Thoracic aorta (tissue), 2 donors: Measurements from ENCODE around the gene FHIT. TPM values are rescaled to one million over a fixed set of nuclear protein-coding genes. Genes with fewer than 3 reads are reported as not detected.

Experiments
- ATAC-seq: fragments of 150-250 bp; one replicate; pipeline ENCODE4 v1.8.0; 2017; ENCODE audit warnings: low read depth; ENCODE audit not compliant: insufficient number of reproducible peaks, low FRiP score
- DNase-seq: peaks from one replicate; pipeline ENCODE4 v3.0.0-alpha.2; 2020; ENCODE audit warnings: low spot score
- H3K27ac ChIP-seq, 2 donors: fragments of 200-600 bp; sonication (generic); 1 replicate in 1 of 2; 2 replicates in 1 of 2; pipeline ENCODE4 v1.5.1; 2016; ENCODE audit warnings: mild to moderate bottlenecking in 2 of 2, moderate library complexity in 2 of 2
- H3K27me3 ChIP-seq: fragments of 200-600 bp; sonication (generic); replicated peaks from 2 replicates; pipeline ENCODE4 v1.6.0; 2016; ENCODE audit warnings: mild to moderate bottlenecking; ENCODE audit not compliant: insufficient read depth
- H3K36me3 ChIP-seq: fragments of 200-600 bp; sonication (generic); one replicate; pipeline ENCODE4 v1.5.1; 2016
- H3K4me1 ChIP-seq, 2 donors: fragments of 200-600 bp; sonication (generic); 1 replicate in 1 of 2; 2 replicates in 1 of 2; pipeline versions ENCODE4 v1.5.1 to v1.6.0; 2016; ENCODE audit warnings: low read depth in 2 of 2, mild to moderate bottlenecking in 1 of 2; ENCODE audit not compliant: control insufficient read depth in 1 of 2
- H3K4me3 ChIP-seq: fragments of 200-600 bp; sonication (generic); 2 replicates; pipeline ENCODE4 v1.5.1; 2016; ENCODE audit warnings: mild to moderate bottlenecking
- H3K9me3 ChIP-seq: fragments of 200-600 bp; sonication (generic); 2 replicates; pipeline ENCODE4 v1.5.1; 2016
- total RNA-seq, 2 donors: library from RNA; depleted of rRNA; stranded (reverse); fragments of >200 nt; gene quantifications; one replicate each; pipeline versions ENCODE4 v1.1.0 to v1.2.3, GENCODE V29; 2016
- TF ChIP-seq, protein P1 (sequence below): fragments of 200-600 bp; sonication (generic); IDR thresholded peaks from one replicate; pipeline ENCODE4 v1.5.1; 2019; ENCODE audit warnings: antibody characterized with exemption

The FHIT gene
- total RNA-seq, 2 donors from 2014 or later: 2.0 to 2.3 TPM

DNA sequence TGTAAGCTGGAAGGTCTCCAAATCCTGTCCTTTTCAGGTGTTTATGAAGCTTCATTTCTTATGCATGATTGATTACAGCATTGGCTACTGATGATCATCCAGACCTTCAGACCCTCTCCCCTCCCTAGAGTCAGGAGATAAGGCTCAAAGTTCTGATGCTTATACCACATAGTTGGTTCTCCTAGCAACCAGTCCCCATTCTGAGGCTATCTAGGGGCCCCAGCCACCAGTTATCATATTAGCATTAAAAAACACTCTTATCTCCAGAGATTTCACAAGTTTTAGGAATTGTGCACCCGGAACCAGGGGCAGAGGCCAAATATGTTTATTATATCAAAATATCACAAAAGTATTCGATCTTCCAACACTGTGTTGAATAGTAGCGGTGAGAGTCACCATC is 953.1 kb downstream of the FHIT start:
- H3K36me3 ChIP-seq: no peaks in the 10 kb centered on the region
- no peaks in the 10 kb centered on the region for H3K27me3 ChIP-seq
- H3K4me1 ChIP-seq: peaks cover 0 to 5% of the 10 kb centered on the region in 2 donors
- no peak overlapping the region for H3K4me3 ChIP-seq
- no peak overlapping the region for H3K27ac ChIP-seq
- no peak for DNase-seq
- TF ChIP-seq, protein P1, sequence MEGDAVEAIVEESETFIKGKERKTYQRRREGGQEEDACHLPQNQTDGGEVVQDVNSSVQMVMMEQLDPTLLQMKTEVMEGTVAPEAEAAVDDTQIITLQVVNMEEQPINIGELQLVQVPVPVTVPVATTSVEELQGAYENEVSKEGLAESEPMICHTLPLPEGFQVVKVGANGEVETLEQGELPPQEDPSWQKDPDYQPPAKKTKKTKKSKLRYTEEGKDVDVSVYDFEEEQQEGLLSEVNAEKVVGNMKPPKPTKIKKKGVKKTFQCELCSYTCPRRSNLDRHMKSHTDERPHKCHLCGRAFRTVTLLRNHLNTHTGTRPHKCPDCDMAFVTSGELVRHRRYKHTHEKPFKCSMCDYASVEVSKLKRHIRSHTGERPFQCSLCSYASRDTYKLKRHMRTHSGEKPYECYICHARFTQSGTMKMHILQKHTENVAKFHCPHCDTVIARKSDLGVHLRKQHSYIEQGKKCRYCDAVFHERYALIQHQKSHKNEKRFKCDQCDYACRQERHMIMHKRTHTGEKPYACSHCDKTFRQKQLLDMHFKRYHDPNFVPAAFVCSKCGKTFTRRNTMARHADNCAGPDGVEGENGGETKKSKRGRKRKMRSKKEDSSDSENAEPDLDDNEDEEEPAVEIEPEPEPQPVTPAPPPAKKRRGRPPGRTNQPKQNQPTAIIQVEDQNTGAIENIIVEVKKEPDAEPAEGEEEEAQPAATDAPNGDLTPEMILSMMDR: no peak
- H3K9me3 ChIP-seq: no peaks in the 10 kb centered on the region
- ATAC-seq: no peak

DNA sequence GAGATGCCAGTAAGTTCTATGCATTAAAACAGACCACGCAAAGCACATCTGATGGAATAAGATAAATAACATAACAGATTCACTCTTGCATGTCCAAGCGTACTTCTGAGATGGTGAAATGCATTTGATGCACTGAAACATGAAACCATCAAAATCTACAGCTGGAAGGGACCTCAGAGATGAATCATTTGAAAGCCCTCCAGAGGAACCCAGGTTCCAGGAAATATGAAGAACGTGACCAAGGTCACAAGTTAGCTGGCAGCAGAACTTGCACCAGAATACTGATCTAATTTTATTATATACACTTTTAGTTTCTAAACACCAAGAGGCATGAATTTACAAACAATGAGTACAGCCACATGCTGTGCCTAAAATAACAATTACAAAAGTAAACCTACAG is 957.1 kb downstream of the FHIT start:
- no peak overlapping the region for H3K4me3 ChIP-seq

DNA sequence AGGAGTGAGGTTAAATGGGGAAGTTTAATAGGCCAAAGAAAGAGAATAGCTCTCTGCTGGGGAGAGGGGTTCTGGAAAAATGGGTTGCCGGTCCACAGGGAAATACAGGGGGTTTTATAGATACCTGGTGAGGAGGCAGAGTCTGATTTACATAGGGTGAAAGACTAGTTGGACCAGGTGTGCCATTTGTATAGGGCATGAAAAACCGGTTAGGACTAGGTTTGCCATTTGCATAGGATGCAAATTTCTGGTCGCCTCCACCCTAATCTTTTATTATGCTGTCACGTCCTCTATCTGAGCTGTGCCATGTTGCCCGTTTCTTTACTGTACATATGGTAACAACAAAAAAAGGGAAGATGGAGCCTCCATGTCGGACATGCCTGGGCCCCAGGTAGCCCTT is 960.1 kb downstream of the FHIT start:
- H3K4me3 ChIP-seq: no peak overlapping the region
- peaks cover 3 to 17% of the 10 kb centered on the region in 2 donors for H3K4me1 ChIP-seq
- no peaks in the 10 kb centered on the region for H3K36me3 ChIP-seq
- TF ChIP-seq, protein P1: no peak
- H3K27me3 ChIP-seq: no peaks in the 10 kb centered on the region
- ATAC-seq (no peak), DNase-seq (no peak)
- H3K27ac ChIP-seq: no peak overlapping the region
- no peaks in the 10 kb centered on the region for H3K9me3 ChIP-seq

More for the DNA sequence above, 957.1 kb downstream of the FHIT start:
- Histone ChIP-seq H3K27me3 (no peaks in the 10 kb centered on the region), H3K4me1 (peaks cover 3 to 13% of the 10 kb centered on the region in 2 donors), H3K36me3 (no peaks in the 10 kb centered on the region), H3K9me3 (no peaks in the 10 kb centered on the region), H3K27ac (no peak overlapping the region)
- ATAC-seq: no peak
- TF ChIP-seq, protein P1: no peak
- DNase-seq: no peak

DNA sequence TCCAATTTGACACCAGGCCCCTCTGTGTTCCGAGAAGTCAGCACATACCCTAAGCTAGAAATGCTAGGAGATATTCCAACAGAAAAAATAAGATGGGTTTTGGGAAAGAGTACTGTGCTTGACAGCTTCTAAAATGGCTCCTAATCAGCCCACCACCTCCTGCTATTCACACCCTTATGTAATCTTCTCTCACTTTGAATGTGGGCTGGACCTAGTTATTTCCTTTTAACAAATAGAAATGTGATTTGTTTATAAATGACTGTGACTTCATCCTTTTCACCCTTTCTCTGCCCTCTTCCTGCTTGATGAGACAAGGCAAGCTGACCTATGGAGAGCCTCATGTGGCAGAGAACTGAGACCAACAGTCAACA is 961.1 kb downstream of the FHIT start:
- no peak for DNase-seq
- H3K27me3 ChIP-seq: no peaks in the 10 kb centered on the region
- TF ChIP-seq, protein P1: no peak
- no peak overlapping the region for H3K4me3 ChIP-seq
- H3K9me3 ChIP-seq: no peaks in the 10 kb centered on the region
- peak overlapping the region in 1 of 2 donors; percentile 26 for H3K27ac ChIP-seq
- H3K4me1 ChIP-seq: peaks cover 3 to 17% of the 10 kb centered on the region in 2 donors
- H3K36me3 ChIP-seq: no peaks in the 10 kb centered on the region
- no peak for ATAC-seq

DNA sequence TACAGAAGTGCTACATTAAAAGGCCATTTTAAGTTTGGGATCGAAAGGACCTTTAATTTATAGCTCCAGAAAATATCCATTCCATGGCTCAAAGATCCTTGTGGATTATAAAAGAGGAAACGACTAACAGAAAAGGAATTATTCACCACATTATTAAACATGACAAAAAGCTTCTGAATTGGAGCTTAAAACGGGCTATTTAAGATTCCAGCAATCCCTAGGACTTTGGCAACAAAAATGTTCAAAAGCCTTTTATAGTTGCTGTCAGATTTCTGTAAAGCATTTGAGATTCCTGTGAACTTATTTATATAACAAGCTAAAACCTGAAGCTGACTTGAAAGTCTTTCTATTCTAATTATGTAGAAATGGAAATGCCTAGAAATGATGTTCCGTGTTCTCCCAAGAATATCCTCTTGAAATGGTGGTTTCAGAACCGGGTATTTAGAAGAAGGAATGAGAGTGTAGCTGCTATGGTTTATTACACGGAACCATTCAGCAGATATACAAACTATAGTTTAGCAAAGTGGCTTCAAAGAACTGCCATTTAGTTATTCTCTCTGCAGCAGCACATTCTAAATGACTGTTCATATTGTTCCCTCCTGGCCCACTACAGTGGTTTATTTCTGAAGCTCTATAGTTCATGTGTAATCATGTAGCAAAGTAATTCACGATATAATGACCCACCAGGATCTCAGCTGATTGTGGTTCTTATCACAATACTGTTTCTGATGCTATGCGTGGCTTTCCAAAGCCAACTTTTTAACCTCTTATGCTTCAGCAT is 961.7 kb downstream of the FHIT start:
- H3K27ac ChIP-seq: peak overlapping the region; percentile 5 to 26
- TF ChIP-seq, protein P1: no peak
- H3K36me3 ChIP-seq: no peaks in the 10 kb centered on the region
- DNase-seq (no peak), ATAC-seq (no peak)
- H3K4me3 ChIP-seq: no peak overlapping the region
- H3K4me1 ChIP-seq: peaks cover 3 to 12% of the 10 kb centered on the region in 2 donors
- H3K9me3 ChIP-seq: no peaks in the 10 kb centered on the region
- H3K27me3 ChIP-seq: no peaks in the 10 kb centered on the region
